WTC11 (cell line): ENCODE data around the gene SERPINE2.

Experiments used
- CTCF ChIP-seq: fragments of 200-600 bp; IDR thresholded peaks from 2 replicates; pipeline ENCODE4 v1.8.0; 2022; ENCODE audit warnings: antibody characterized with exemption
- NR2C2 ChIP-seq: sonication (generic); formaldehyde crosslinking; IDR thresholded peaks from 2 replicates; pipeline ENCODE4 v1.8.0; 2022; ENCODE audit warnings: mild to moderate bottlenecking, missing genetic modification reagents
- RELA ChIP-seq: sonication (generic); formaldehyde crosslinking; IDR thresholded peaks from 2 replicates; pipeline ENCODE4 v1.8.1; 2022; ENCODE audit warnings: missing genetic modification reagents, mild to moderate bottlenecking, borderline replicate concordance

- TF ChIP-seq RELA (CRISPR knock-in tag) (no peak), CTCF (no peak), NR2C2 (CRISPR knock-in tag) (no peak)
These were observed 67.4 kb downstream of the SERPINE2 start for GRCh38 chr2:223971731-223972130.
